Measurements from ENCODE around the gene ARAF.

The ARAF gene

DNA sequence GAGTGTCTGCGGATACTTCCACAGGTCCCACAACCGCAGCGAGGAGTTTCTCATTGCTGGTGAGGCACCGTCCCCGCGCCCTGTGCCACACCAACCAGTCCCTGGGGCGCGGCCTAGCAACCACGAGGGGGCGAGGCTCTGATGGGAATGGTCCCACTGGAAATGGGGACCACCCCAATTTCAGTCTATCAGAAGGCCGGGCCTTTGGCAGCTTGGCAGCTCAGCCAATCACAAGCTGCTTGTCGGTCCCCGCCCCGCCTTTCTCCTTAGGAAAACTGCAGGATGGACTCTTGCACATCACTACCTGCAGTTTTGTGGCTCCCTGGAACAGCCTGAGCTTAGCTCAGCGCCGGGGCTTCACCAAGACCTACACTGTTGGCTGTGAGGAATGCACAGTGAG is 24.3 kb downstream of the ARAF start:
- no peak overlapping the region for H3K4me3 ChIP-seq (ENCODE audit: low read depth, low read length)
- TF ChIP-seq, protein P1, sequence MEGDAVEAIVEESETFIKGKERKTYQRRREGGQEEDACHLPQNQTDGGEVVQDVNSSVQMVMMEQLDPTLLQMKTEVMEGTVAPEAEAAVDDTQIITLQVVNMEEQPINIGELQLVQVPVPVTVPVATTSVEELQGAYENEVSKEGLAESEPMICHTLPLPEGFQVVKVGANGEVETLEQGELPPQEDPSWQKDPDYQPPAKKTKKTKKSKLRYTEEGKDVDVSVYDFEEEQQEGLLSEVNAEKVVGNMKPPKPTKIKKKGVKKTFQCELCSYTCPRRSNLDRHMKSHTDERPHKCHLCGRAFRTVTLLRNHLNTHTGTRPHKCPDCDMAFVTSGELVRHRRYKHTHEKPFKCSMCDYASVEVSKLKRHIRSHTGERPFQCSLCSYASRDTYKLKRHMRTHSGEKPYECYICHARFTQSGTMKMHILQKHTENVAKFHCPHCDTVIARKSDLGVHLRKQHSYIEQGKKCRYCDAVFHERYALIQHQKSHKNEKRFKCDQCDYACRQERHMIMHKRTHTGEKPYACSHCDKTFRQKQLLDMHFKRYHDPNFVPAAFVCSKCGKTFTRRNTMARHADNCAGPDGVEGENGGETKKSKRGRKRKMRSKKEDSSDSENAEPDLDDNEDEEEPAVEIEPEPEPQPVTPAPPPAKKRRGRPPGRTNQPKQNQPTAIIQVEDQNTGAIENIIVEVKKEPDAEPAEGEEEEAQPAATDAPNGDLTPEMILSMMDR (IDR thresholded peaks at IDR 0.05; ENCODE audit: insufficient read depth, low read depth, low read length, missing control alignments) = no peak
- DNase-seq (ENCODE audit: low read depth) = no peak

- no peak for DNase-seq (ENCODE audit: low read depth)
- TF ChIP-seq, protein P1 (IDR thresholded peaks at IDR 0.05; ENCODE audit: insufficient read depth, low read depth, low read length, missing control alignments) = no peak
- H3K4me3 ChIP-seq (ENCODE audit: low read depth, low read length) = no peak overlapping the region
Observed at GRCh38 chrX:47586043-47586787, 25.2 kb downstream of the ARAF start.

- H3K4me3 ChIP-seq (ENCODE audit: low read depth, low read length) = no peak overlapping the region
- TF ChIP-seq, protein P1 (IDR thresholded peaks at IDR 0.05; ENCODE audit: insufficient read depth, low read depth, low read length, missing control alignments) = no peak
- no peak for DNase-seq (ENCODE audit: low read depth)
Observed at GRCh38 chrX:47587091-47587891, 26.3 kb downstream of the ARAF start.

- H3K4me3 ChIP-seq (ENCODE audit: low read depth, low read length) = no peak overlapping the region
- no peak for DNase-seq (ENCODE audit: low read depth)
- TF ChIP-seq, protein P1 (IDR thresholded peaks at IDR 0.05; ENCODE audit: insufficient read depth, low read depth, low read length, missing control alignments) = no peak
Observed at GRCh38 chrX:47587906-47588735, 27.1 kb downstream of the ARAF start.

DNA sequence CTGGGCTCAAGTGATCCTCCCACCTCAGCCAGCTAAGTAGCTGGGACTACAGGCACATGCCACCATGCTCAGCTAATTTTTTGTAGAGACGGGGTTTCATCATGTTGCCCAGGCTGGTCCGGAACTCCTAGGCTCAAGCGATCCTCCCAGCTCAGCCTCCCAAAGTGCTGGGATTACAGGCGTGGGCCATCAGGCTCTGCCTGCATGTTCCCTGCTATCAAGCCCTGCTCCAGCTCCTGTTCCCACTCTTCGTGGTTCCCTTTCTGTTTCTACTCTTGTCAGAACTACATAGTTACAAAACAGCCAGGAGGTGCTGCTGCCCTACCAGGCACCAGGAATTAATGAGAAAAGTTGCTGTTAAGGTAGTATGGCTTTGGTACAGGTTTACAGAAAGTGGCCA is 30.0 kb downstream of the ARAF start:
- no peak overlapping the region for H3K4me3 ChIP-seq (ENCODE audit: low read depth, low read length)
- DNase-seq (ENCODE audit: low read depth) = no peak
- TF ChIP-seq, protein P1 (IDR thresholded peaks at IDR 0.05; ENCODE audit: insufficient read depth, low read depth, low read length, missing control alignments) = no peak

GRCh38 chrX:47593522-47593921 is 32.5 kb downstream of the ARAF start:
- TF ChIP-seq, protein P1 (IDR thresholded peaks at IDR 0.05; ENCODE audit: insufficient read depth, low read depth, low read length, missing control alignments) = no peak
- H3K4me3 ChIP-seq (ENCODE audit: low read depth, low read length) = no peak overlapping the region
- no peak for DNase-seq (ENCODE audit: low read depth)
